Activated CD4-positive, alpha-beta T cell treated with anti-CD3 and anti-CD28 coated beads for 4 hours (primary cell): Measurements from ENCODE around the gene MIER2.
"Not testable (repeated sequence)": the region's sequence is repeated elsewhere in the genome, so short reads cannot be mapped to it uniquely, and the experiment has no call there.

Experiments used
- DNase-seq, 2 donors: peaks; one replicate each; pipeline ENCODE4 v3.0.0-alpha.2; 2020

Gene MIER2

GRCh38 chr19:281156-281853 lies 63.3 kb downstream of the MIER2 start:
- DNase-seq, result no peak

- DNase-seq, result no peak
Observed at GRCh38 chr19:280541-281009, 64.0 kb downstream of the MIER2 start.

GRCh38 chr19:279656-280055 lies 64.9 kb downstream of the MIER2 start:
- DNase-seq, result no peak

- no peak for DNase-seq
Observed at GRCh38 chr19:279231-279630, 65.4 kb downstream of the MIER2 start.

GRCh38 chr19:277581-278165 lies 66.9 kb downstream of the MIER2 start:
- DNase-seq, result no peak

GRCh38 chr19:277131-277530 lies 67.5 kb downstream of the MIER2 start:
- DNase-seq, result no peak

- no peak for DNase-seq
Observed at GRCh38 chr19:275958-276646, 68.5 kb downstream of the MIER2 start.

- no peak for DNase-seq
Observed at GRCh38 chr19:275000-275399, 69.6 kb downstream of the MIER2 start.

- DNase-seq, result no peak
Observed at GRCh38 chr19:273393-273792, 71.2 kb downstream of the MIER2 start.

GRCh38 chr19:271856-272255 lies 72.7 kb downstream of the MIER2 start:
- no peak for DNase-seq

GRCh38 chr19:270766-271318 lies 73.8 kb downstream of the MIER2 start:
- DNase-seq, result not testable (repeated sequence)

- no peak for DNase-seq
Observed at GRCh38 chr19:269241-269640, 75.4 kb downstream of the MIER2 start.

GRCh38 chr19:262125-262524 lies 82.5 kb downstream of the MIER2 start:
- DNase-seq, result no peak

- not testable (repeated sequence) for DNase-seq
Observed at GRCh38 chr19:256804-257203, 87.8 kb downstream of the MIER2 start.
